ENCODE results near the gene AGMO.

DNA sequence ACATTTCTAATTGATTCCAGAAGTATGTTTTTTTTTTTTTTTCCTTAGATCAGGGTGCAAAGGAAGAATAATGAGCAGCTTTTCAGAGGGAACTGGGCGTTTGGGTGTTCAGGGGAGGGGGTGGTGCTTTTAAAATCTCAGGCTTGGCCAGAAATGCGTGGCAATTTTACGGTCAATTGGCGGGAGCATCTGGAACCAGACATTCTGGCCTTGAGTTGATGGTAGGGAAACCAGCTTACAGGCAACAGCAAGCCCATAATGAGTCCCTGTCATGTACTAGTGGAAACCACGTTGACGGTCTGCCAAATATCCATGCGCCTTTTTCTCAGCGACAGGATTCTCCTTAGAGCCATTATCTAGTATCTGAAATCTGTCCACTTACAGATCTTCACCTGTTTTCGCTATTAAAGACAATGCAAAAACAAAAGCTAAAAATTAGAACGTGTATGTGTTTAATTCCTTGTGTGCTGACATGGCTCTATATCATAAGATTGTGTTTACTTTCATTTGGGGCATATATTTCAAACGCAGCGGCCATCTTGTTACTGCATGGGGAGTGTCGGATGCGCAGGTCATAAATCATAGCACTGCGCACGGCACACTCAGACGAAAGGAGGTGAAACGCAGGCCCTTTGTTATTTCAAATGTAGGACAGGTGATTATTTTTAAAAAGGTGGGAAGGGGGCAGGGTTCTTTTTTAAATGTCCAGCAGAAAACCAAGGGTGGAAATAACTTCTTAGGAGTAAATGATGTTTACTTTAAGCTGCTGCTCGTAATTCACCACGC, 209.2 kb downstream of the AGMO start:
- TF ChIP-seq, protein P1, sequence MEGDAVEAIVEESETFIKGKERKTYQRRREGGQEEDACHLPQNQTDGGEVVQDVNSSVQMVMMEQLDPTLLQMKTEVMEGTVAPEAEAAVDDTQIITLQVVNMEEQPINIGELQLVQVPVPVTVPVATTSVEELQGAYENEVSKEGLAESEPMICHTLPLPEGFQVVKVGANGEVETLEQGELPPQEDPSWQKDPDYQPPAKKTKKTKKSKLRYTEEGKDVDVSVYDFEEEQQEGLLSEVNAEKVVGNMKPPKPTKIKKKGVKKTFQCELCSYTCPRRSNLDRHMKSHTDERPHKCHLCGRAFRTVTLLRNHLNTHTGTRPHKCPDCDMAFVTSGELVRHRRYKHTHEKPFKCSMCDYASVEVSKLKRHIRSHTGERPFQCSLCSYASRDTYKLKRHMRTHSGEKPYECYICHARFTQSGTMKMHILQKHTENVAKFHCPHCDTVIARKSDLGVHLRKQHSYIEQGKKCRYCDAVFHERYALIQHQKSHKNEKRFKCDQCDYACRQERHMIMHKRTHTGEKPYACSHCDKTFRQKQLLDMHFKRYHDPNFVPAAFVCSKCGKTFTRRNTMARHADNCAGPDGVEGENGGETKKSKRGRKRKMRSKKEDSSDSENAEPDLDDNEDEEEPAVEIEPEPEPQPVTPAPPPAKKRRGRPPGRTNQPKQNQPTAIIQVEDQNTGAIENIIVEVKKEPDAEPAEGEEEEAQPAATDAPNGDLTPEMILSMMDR (IDR thresholded peaks at IDR 0.05), result no peak
- TF ChIP-seq POLR2A (IDR thresholded peaks at IDR 0.05), result no peak

Data from right lobe of liver (tissue), 4 donors.